DND-41 (cell line): ENCODE measurements around the gene PHF13.

ENCODE experiments used
- ATAC-seq: fragments of 200-7000 bp; cut with Tn5 transposase; 3 replicates; pipeline ENCODE4 v1.9.1; 2021; ENCODE audit warnings: low read depth; ENCODE audit not compliant: insufficient read depth
- DNase-seq: peaks from one replicate; pipeline ENCODE4 v3.0.0-alpha.2; 2020
- H2AFZ ChIP-seq: 2 replicates; pipeline ENCODE4 v1.6.0; 2012; ENCODE audit warnings: low read depth, low read length
- H3K27ac ChIP-seq: 2 replicates; pipeline ENCODE4 v1.5.1; 2012; ENCODE audit warnings: low read length, inconsistent platforms
- H3K27me3 ChIP-seq: fragments of 200-600 bp; sonication (generic); 2 replicates; pipeline ENCODE4 v1.6.0; 2012; ENCODE audit warnings: low read length, mild to moderate bottlenecking, inconsistent platforms; ENCODE audit not compliant: insufficient read depth, poor library complexity
- H3K36me3 ChIP-seq: 2 replicates; pipeline ENCODE4 v1.5.1; 2012; ENCODE audit warnings: low read length, inconsistent platforms; ENCODE audit not compliant: insufficient read depth
- H3K4me1 ChIP-seq: 2 replicates; pipeline ENCODE4 v1.5.1; 2012; ENCODE audit warnings: mild to moderate bottlenecking, low read length; ENCODE audit not compliant: insufficient read depth
- H3K4me2 ChIP-seq: 2 replicates; pipeline ENCODE4 v1.6.0; 2012; ENCODE audit warnings: mild to moderate bottlenecking, moderate library complexity, low read length, inconsistent platforms; ENCODE audit not compliant: insufficient read depth
- H3K4me3 ChIP-seq, 2 experiments: fragments of 200-600 bp in 1 of 2; shearing (Covaris generic) in 1 of 2; 2 replicates each; pipeline ENCODE4 v1.5.1; 2012 to 2016; ENCODE audit warnings: inconsistent platforms in 2 of 2, low read length in 2 of 2, mild to moderate bottlenecking in 2 of 2, low read depth in 1 of 2, moderate library complexity in 1 of 2
- H3K79me2 ChIP-seq: 2 replicates; pipeline ENCODE4 v1.6.0; 2012; ENCODE audit warnings: low read length, inconsistent platforms; ENCODE audit not compliant: insufficient read depth
- H3K9ac ChIP-seq: 2 replicates; pipeline ENCODE4 v1.6.0; 2012; ENCODE audit warnings: low read depth, mild to moderate bottlenecking, inconsistent platforms, low read length, moderate library complexity
- H3K9me3 ChIP-seq: 2 replicates; pipeline ENCODE4 v1.5.1; 2012; ENCODE audit warnings: low read length, moderate library complexity, mild to moderate bottlenecking, inconsistent platforms; ENCODE audit not compliant: insufficient read depth, severe bottlenecking
- H4K20me1 ChIP-seq: 2 replicates; pipeline ENCODE4 v1.6.0; 2012; ENCODE audit warnings: low read length; ENCODE audit not compliant: insufficient read depth
- EZH2 ChIP-seq: IDR thresholded peaks from 3 replicates; pipeline ENCODE4 v1.6.1; 2012; ENCODE audit warnings: borderline replicate concordance, low read depth, mild to moderate bottlenecking, moderate library complexity, low read length, inconsistent platforms; ENCODE audit not compliant: severe bottlenecking
- TF ChIP-seq, protein P1 (sequence below): IDR thresholded peaks from 2 replicates; pipeline ENCODE4 v1.5.1; 2012; ENCODE audit warnings: borderline replicate concordance, low read length, moderate library complexity, mild to moderate bottlenecking; ENCODE audit not compliant: poor library complexity, severe bottlenecking; ENCODE audit errors: extremely low read depth

PHF13 gene

DNA sequence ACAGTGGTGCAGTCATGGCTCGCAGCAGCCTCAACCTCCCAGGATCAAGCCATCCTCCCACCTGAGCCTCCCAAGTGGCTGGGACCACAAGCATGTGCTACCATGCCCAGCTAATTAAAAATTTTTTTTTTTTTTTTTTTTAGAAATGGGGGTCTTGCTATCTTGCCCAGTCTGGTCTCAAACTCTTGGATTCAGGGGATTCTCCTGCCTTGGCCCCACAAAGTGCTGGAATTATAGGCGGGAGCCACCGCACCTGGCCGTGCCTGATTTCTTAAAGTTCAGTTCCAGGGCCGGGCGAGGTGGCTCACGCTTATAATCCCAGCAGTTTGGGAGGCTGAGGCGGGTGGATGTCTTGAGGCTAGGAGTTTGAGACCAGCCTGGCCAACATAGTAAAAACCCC lies 17.5 kb downstream of the PHF13 start:
- no peak overlapping the region for H3K4me2 ChIP-seq
- H3K9ac ChIP-seq, result no peak overlapping the region
- TF ChIP-seq, protein P1, sequence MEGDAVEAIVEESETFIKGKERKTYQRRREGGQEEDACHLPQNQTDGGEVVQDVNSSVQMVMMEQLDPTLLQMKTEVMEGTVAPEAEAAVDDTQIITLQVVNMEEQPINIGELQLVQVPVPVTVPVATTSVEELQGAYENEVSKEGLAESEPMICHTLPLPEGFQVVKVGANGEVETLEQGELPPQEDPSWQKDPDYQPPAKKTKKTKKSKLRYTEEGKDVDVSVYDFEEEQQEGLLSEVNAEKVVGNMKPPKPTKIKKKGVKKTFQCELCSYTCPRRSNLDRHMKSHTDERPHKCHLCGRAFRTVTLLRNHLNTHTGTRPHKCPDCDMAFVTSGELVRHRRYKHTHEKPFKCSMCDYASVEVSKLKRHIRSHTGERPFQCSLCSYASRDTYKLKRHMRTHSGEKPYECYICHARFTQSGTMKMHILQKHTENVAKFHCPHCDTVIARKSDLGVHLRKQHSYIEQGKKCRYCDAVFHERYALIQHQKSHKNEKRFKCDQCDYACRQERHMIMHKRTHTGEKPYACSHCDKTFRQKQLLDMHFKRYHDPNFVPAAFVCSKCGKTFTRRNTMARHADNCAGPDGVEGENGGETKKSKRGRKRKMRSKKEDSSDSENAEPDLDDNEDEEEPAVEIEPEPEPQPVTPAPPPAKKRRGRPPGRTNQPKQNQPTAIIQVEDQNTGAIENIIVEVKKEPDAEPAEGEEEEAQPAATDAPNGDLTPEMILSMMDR, result no peak
- TF ChIP-seq EZH2, result no peak
- no peaks in the 10 kb centered on the region for H3K9me3 ChIP-seq
- no peak for ATAC-seq
- DNase-seq, result no peak
- H3K27me3 ChIP-seq, result no peaks in the 10 kb centered on the region
- peaks cover 34% of the 10 kb centered on the region for H3K79me2 ChIP-seq
- no peak overlapping the region for H3K4me3 ChIP-seq
- H3K27ac ChIP-seq, result no peak overlapping the region
- H4K20me1 ChIP-seq, result peaks cover 47% of the 10 kb centered on the region
- peaks cover 88% of the 10 kb centered on the region for H3K36me3 ChIP-seq
- peaks cover 16% of the 10 kb centered on the region for H3K4me1 ChIP-seq
- no peak overlapping the region for H2AFZ ChIP-seq

GRCh38 chr1:6632588-6633514 lies 19.3 kb downstream of the PHF13 start:
- Histone ChIP-seq H3K9ac (no peak overlapping the region), H3K79me2 (peaks cover 16% of the 10 kb centered on the region; the same call in 1 of the 2 replicates), H3K27ac (no peak overlapping the region), H4K20me1 (peaks cover 33% of the 10 kb centered on the region), H3K4me2 (no peak overlapping the region), H3K4me3 (no peak overlapping the region), H3K9me3 (no peaks in the 10 kb centered on the region), H3K36me3 (peaks cover 92% of the 10 kb centered on the region), H3K4me1 (no peaks in the 10 kb centered on the region), H2AFZ (no peak overlapping the region), H3K27me3 (no peaks in the 10 kb centered on the region)
- TF ChIP-seq, protein P1, result no peak
- no peak for TF ChIP-seq EZH2
- ATAC-seq, result no peak
- no peak for DNase-seq

GRCh38 chr1:6634371-6635052 lies 21.0 kb downstream of the PHF13 start:
- peak; percentile 60 for ATAC-seq
- Histone ChIP-seq H3K4me1 (no peaks in the 10 kb centered on the region), H3K36me3 (peaks cover 90% of the 10 kb centered on the region), H3K4me3 (no peak overlapping the region), H3K27ac (no peak overlapping the region), H3K27me3 (no peaks in the 10 kb centered on the region), H2AFZ (no peak overlapping the region), H3K79me2 (no peaks in the 10 kb centered on the region), H4K20me1 (peaks cover 19% of the 10 kb centered on the region), H3K9ac (no peak overlapping the region), H3K4me2 (no peak overlapping the region), H3K9me3 (no peaks in the 10 kb centered on the region)
- TF ChIP-seq, protein P1, result peak; percentile 65
- TF ChIP-seq EZH2, result no peak
- DNase-seq, result peak; percentile 51
